OCI-LY7 (cell line): Measurements from ENCODE around the gene CLMP. TPM values are rescaled to one million over a fixed set of nuclear protein-coding genes. Genes with fewer than 3 reads are reported as not detected.

ENCODE experiments used
- BruUV-seq: library from RNA; stranded (reverse); fragments of 400-500 nt; replicated peaks from 2 replicates; lab custom pipeline; 2021; lab: Mats Ljungman, UMichigan
- CTCF ChIA-PET: fragments of 300-600 bp; sonication (Branson Sonifier 250); formaldehyde crosslinking; loops from one replicate; lab custom pipeline; 2022; ENCODE audit warnings: antibody characterized with exemption; ENCODE audit not compliant: unreplicated experiment; lab: Charles Lee
- POLR2A ChIA-PET: fragments of 300-600 bp; sonication (Branson Sonifier 250); formaldehyde crosslinking; loops from one replicate; lab custom pipeline; 2022; ENCODE audit warnings: antibody characterized with exemption; lab: Charles Lee
- DNase-seq: peaks from one replicate; pipeline ENCODE4 v3.0.0-alpha.2; 2015; ENCODE audit warnings: low spot score
- H2AFZ ChIP-seq: fragments of 200-600 bp; sonication (generic), shearing (Covaris generic); 2 replicates; pipeline ENCODE4 v1.6.1; 2014; ENCODE audit warnings: mild to moderate bottlenecking, antibody characterized with exemption, low read length, moderate library complexity
- H3K27ac ChIP-seq: fragments of 200-600 bp; sonication (generic); 2 replicates; pipeline ENCODE4 v1.5.1; 2014; ENCODE audit warnings: mixed run types, low read depth, mild to moderate bottlenecking, moderate library complexity, low read length, inconsistent platforms; ENCODE audit not compliant: poor library complexity, severe bottlenecking
- H3K36me3 ChIP-seq: fragments of 200-600 bp; sonication (generic); 2 replicates; pipeline ENCODE4 v1.6.1; 2014; ENCODE audit warnings: mild to moderate bottlenecking, antibody characterized with exemption, low read length, moderate library complexity, mixed read lengths; ENCODE audit not compliant: insufficient read depth
- H3K4me1 ChIP-seq: fragments of 200-600 bp; sonication (generic); 2 replicates; pipeline ENCODE4 v1.5.1; 2014; ENCODE audit warnings: mild to moderate bottlenecking, low read length; ENCODE audit not compliant: insufficient read depth, poor library complexity, severe bottlenecking
- H3K4me2 ChIP-seq: fragments of 200-600 bp; sonication (generic); 2 replicates; pipeline ENCODE4 v1.6.1; 2014; ENCODE audit warnings: mild to moderate bottlenecking, low read length
- H3K4me3 ChIP-seq: fragments of 200-600 bp; sonication (generic); 2 replicates; pipeline ENCODE4 v1.5.1; 2014; ENCODE audit warnings: mild to moderate bottlenecking, low read depth, low read length; ENCODE audit not compliant: poor library complexity, severe bottlenecking
- H3K79me2 ChIP-seq: fragments of 200-600 bp; sonication (generic); 2 replicates; pipeline ENCODE4 v1.6.1; 2016; ENCODE audit warnings: low read depth, mild to moderate bottlenecking, low read length, moderate library complexity, mixed read lengths; ENCODE audit not compliant: insufficient read depth
- H3K9me2 ChIP-seq: fragments of 200-600 bp; sonication (generic); 2 replicates; pipeline ENCODE4 v1.6.1; 2016; ENCODE audit warnings: mild to moderate bottlenecking, low read length, mixed read lengths; ENCODE audit not compliant: insufficient read depth
- H3K9me3 ChIP-seq: fragments of 200-600 bp; sonication (generic); 2 replicates; pipeline ENCODE4 v1.6.1; 2014; ENCODE audit warnings: mild to moderate bottlenecking, mixed run types, low read length, mixed read lengths
- H4K20me1 ChIP-seq: fragments of 200-600 bp; sonication (generic); 2 replicates; pipeline ENCODE4 v1.6.1; 2014; ENCODE audit warnings: mild to moderate bottlenecking, antibody characterized with exemption, low read length, moderate library complexity, mixed read lengths; ENCODE audit not compliant: insufficient read depth
- CTCF ChIP-seq: fragments of 200-600 bp; sonication (generic); conservative IDR thresholded peaks from 2 replicates; pipeline ENCODE4 v1.5.1; 2014; ENCODE audit warnings: mild to moderate bottlenecking, antibody characterized with exemption, low read length, moderate library complexity, mixed read lengths
- EZH2phosphoT487 ChIP-seq: fragments of 200-600 bp; sonication (generic); IDR thresholded peaks from 2 replicates; pipeline ENCODE4 v1.6.1; 2018; ENCODE audit warnings: low read depth, borderline replicate concordance, mild to moderate bottlenecking, mixed run types, antibody characterized with exemption, low read length, moderate library complexity, mixed read lengths
- intact Hi-C: fragments of 100-400 bp; cut with micrococcal nuclease; formaldehyde crosslinking; loops from one replicate; pipeline ENCODE4 v1.10.0; 2022; ENCODE audit not compliant: unreplicated experiment
- total RNA-seq, 2 experiments: library from RNA; depleted of rRNA in 1 of 2; stranded (reverse); fragments of >200 nt in 1 of 2; shearing (Covaris generic) in 1 of 2; gene quantifications; 2 replicates each; pipeline ENCODE4 v1.2.3, GENCODE V29; 2014 to 2022

Gene CLMP
- total RNA-seq, 2 experiments from 2014 or later: not detected

GRCh38 chr11:123193742-123194141 is 1.3 kb downstream of the CLMP start:
- H3K36me3 ChIP-seq: no peaks in the 10 kb centered on the region
- BruUV-seq: no TSS peak
- POLR2A ChIA-PET: no interaction called here
- no peak overlapping the region for H2AFZ ChIP-seq
- no peaks in the 10 kb centered on the region for H4K20me1 ChIP-seq
- no peak for DNase-seq
- no peaks in the 10 kb centered on the region for H3K4me1 ChIP-seq
- intact Hi-C loops: no loop called here
- CTCF ChIA-PET: no interaction called here
- no peaks in the 10 kb centered on the region for H3K9me2 ChIP-seq
- H3K4me2 ChIP-seq: no peak overlapping the region
- no peaks in the 10 kb centered on the region for H3K9me3 ChIP-seq
- H3K79me2 ChIP-seq: no peaks in the 10 kb centered on the region
- TF ChIP-seq EZH2phosphoT487 (no peak), CTCF (no peak)
- H3K4me3 ChIP-seq: no peak overlapping the region
- no peak overlapping the region for H3K27ac ChIP-seq

DNA sequence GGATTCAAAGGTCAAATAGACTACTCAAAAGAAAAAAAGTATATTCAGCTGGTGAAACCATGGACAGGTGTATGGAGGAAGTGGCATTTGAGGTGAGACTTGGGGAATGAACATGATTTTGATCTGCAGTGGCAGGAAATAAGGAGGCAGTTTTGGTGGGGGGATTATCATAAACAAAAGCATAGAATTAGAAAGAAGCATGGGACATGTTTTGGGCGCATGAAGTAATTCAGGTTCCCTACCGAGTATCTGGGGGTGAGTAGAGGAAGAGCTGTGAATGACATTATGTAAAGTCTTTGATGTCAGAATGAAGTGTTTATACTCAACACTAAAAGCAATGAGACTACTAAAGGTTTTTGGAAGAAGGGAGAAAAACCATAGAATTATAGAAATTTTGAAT is 3.1 kb downstream of the CLMP start:
- H3K4me3 ChIP-seq: no peak overlapping the region
- intact Hi-C loops: no loop called here
- H3K27ac ChIP-seq: no peak overlapping the region
- H3K9me2 ChIP-seq: no peaks in the 10 kb centered on the region
- H4K20me1 ChIP-seq: no peaks in the 10 kb centered on the region
- no peaks in the 10 kb centered on the region for H3K36me3 ChIP-seq
- ChIA-PET POLR2A (interaction anchor here (0.7 to 1.0 kb wide), 2 partner anchors 69 to 225 kb away, joined by 3 read pairs; no protein-coding TSS in a partner anchor), CTCF (no interaction called here)
- H3K4me2 ChIP-seq: no peak overlapping the region
- BruUV-seq: no TSS peak
- H3K79me2 ChIP-seq: no peaks in the 10 kb centered on the region
- H3K4me1 ChIP-seq: no peaks in the 10 kb centered on the region
- no peak overlapping the region for H2AFZ ChIP-seq
- DNase-seq: no peak
- TF ChIP-seq CTCF (no peak), EZH2phosphoT487 (no peak)
- H3K9me3 ChIP-seq: no peaks in the 10 kb centered on the region

- DNase-seq: no peak
- BruUV-seq: no TSS peak
- Histone ChIP-seq H3K4me2 (no peak overlapping the region), H3K79me2 (no peaks in the 10 kb centered on the region), H4K20me1 (no peaks in the 10 kb centered on the region), H3K27ac (no peak overlapping the region), H2AFZ (no peak overlapping the region), H3K9me2 (no peaks in the 10 kb centered on the region), H3K4me3 (no peak overlapping the region), H3K36me3 (no peaks in the 10 kb centered on the region), H3K9me3 (no peaks in the 10 kb centered on the region), H3K4me1 (no peaks in the 10 kb centered on the region)
- ChIA-PET POLR2A (no interaction called here), CTCF (interaction anchor here (0.6 kb wide), 1 partner anchor 493 kb away, joined by 3 read pairs; no protein-coding TSS in a partner anchor)
- intact Hi-C loops: no loop called here
- TF ChIP-seq CTCF (no peak), EZH2phosphoT487 (no peak)
These were observed 4.5 kb downstream of the CLMP start for GRCh38 chr11:123190518-123190917.
